BJ (cell line): Measurements from ENCODE around the gene ACAD11. TPM values are rescaled to one million over a fixed set of nuclear protein-coding genes. Genes with fewer than 3 reads are reported as not detected.

Experiments used
- CTCF ChIA-PET: fragments of 350-600 bp; formaldehyde crosslinking; extraction: SDS; loops from one replicate; lab custom pipeline; 2021; ENCODE audit warnings: antibody characterized with exemption, inconsistent platforms; lab: Yijun Ruan, JAX
- POLR2A ChIA-PET: fragments of 300-600 bp; sonication (Branson Sonifier 250); formaldehyde crosslinking; extraction: SDS; loops from one replicate; lab custom pipeline; 2021; ENCODE audit warnings: antibody characterized with exemption; lab: Charles Lee
- DNase-seq: peaks from one replicate; pipeline ENCODE4 v3.0.0-alpha.2; 2011; ENCODE audit warnings: low read depth
- H3K27me3 ChIP-seq: 2 replicates; pipeline ENCODE4 v1.6.0; 2011; ENCODE audit warnings: low read length; ENCODE audit not compliant: control insufficient read depth, insufficient read depth
- H3K36me3 ChIP-seq: 2 replicates; pipeline ENCODE4 v1.5.1; 2011; ENCODE audit warnings: low read length; ENCODE audit not compliant: control insufficient read depth, insufficient read depth
- H3K4me3 ChIP-seq: 2 replicates; pipeline ENCODE4 v1.5.1; 2011; ENCODE audit warnings: low read depth, mild to moderate bottlenecking, control low read depth, low read length
- polyA plus RNA-seq: library from polyadenylated mRNA; depleted of rRNA; stranded (reverse); fragments of >200 nt; gene quantifications from 2 replicates; pipeline ENCODE4 v1.2.3, GENCODE V29; 2011
- TF ChIP-seq, protein P1 (sequence below): IDR thresholded peaks from 2 replicates; pipeline ENCODE4 v1.5.1; 2011; ENCODE audit warnings: low read depth, mild to moderate bottlenecking, control low read depth, inconsistent platforms, low read length, moderate library complexity; ENCODE audit not compliant: insufficient read depth

The ACAD11 gene
- polyA plus RNA-seq, 1 experiment = 19.6 TPM

DNA sequence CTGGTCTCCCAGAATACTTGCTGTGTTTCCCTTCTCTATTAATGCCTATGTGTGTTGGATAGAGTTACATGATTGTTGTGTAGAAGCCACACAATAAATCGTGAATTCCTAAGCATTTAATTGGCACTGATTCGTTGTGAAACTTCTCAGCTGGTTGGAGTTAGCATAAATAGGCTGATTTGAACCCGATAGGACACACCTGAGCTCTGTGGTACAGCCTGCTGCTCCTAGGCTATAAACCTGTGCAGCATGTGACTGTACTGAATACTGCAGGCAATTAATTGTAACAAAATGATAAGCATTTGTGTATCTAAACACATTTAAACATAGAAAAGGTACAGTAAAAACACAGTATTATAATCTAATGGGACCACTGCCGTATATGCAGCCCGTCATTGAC is 4.9 kb downstream of the ACAD11 start:
- H3K27me3 ChIP-seq = no peaks in the 10 kb centered on the region
- H3K36me3 ChIP-seq = no peaks in the 10 kb centered on the region
- DNase-seq = no peak
- CTCF ChIA-PET = interaction anchor here (0.8 kb wide), 1 partner anchor 119 kb away, joined by 3 read pairs; no protein-coding TSS in a partner anchor
- POLR2A ChIA-PET = no interaction called here
- TF ChIP-seq, protein P1, sequence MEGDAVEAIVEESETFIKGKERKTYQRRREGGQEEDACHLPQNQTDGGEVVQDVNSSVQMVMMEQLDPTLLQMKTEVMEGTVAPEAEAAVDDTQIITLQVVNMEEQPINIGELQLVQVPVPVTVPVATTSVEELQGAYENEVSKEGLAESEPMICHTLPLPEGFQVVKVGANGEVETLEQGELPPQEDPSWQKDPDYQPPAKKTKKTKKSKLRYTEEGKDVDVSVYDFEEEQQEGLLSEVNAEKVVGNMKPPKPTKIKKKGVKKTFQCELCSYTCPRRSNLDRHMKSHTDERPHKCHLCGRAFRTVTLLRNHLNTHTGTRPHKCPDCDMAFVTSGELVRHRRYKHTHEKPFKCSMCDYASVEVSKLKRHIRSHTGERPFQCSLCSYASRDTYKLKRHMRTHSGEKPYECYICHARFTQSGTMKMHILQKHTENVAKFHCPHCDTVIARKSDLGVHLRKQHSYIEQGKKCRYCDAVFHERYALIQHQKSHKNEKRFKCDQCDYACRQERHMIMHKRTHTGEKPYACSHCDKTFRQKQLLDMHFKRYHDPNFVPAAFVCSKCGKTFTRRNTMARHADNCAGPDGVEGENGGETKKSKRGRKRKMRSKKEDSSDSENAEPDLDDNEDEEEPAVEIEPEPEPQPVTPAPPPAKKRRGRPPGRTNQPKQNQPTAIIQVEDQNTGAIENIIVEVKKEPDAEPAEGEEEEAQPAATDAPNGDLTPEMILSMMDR = no peak
- no peak overlapping the region for H3K4me3 ChIP-seq

DNA sequence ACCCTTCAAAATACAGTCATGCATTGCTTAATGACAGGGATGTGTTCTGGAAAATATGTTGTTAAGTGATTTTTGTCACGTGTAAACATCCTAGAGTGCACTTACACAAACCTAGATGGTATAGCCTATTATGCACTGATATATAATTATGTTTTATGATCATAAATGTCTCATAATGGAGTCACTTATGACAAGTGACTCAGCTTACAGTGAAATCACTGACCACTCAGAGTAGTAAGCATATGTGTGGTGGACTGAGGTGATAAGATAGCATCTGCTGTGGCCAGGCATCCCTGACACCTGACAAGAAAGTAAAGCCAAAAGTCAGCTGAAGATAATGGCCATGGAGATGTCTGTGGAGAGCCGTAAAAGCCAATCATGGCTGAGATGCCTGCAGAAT is 5.4 kb downstream of the ACAD11 start:
- Histone ChIP-seq H3K27me3 (no peaks in the 10 kb centered on the region), H3K4me3 (no peak overlapping the region), H3K36me3 (no peaks in the 10 kb centered on the region)
- ChIA-PET CTCF (interaction anchor here (0.8 to 1.2 kb wide), 2 partner anchors 118 kb away, joined by 3 read pairs; no protein-coding TSS in a partner anchor), POLR2A (no interaction called here)
- DNase-seq = no peak
- TF ChIP-seq, protein P1 = no peak

DNA sequence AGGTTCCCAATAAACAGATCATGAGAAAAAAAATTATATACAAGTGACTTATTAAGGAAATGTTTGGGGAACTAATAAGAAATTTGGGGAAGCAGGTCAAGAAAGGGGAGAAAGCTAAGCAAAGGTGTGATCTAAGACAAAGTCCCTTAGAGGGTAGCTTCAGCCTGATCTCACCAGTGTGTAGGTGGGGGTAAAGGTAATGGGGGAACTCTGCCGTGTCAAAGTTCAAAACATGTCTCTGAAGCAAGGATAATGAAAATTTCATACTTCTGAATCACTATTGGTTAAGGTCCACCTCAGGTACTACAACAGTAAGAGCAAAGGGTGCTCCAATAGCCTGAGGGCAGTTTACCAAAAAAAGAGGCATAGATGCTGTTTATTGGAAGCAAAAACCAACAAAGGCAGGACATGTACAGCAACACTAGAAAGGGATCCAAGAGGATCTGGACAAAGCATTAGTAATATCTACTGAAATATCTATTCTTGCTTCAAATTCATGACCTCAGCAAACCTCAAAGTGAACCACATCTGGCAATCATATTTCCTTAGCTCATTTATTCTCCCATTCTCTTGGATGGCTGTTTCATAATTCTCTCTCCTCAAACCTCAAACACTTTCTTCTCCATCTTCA is 6.9 kb downstream of the ACAD11 start:
- ChIA-PET POLR2A (interaction anchor here (0.6 kb wide), 2 partner anchors 59 to 105 kb away, joined by 3 to 4 read pairs; no protein-coding TSS in a partner anchor), CTCF (interaction anchor here (1.2 to 2.4 kb wide), 3 partner anchors 10 to 117 kb away, joined by 3 to 8 read pairs (median 4); no protein-coding TSS in a partner anchor)
- TF ChIP-seq, protein P1 = no peak
- no peaks in the 10 kb centered on the region for H3K27me3 ChIP-seq
- H3K4me3 ChIP-seq = no peak overlapping the region
- no peaks in the 10 kb centered on the region for H3K36me3 ChIP-seq
- no peak for DNase-seq

DNA sequence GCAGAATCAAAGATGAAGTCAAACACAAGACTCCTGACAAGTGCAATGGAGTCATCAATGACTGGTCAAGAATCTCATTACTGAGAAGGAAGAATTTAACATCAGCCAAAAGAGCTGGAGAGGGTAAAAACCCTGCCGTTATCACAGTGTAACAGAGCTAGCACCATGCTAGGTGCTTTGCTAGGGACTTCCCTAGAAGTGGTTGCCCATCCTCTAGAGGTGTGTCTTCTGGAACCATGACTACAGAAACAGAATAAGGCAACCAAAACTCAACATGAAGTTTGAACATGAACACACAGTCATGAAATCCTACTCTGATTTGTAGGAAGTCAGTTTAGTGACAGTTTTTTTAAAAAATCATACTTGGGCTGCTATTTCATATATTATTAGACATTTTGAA is 9.5 kb downstream of the ACAD11 start:
- Histone ChIP-seq H3K27me3 (no peaks in the 10 kb centered on the region), H3K4me3 (no peak overlapping the region), H3K36me3 (no peaks in the 10 kb centered on the region)
- ChIA-PET CTCF (interaction anchor here (1.4 kb wide), 1 partner anchor 9 kb away, joined by 3 read pairs; no protein-coding TSS in a partner anchor), POLR2A (no interaction called here)
- DNase-seq = no peak
- TF ChIP-seq, protein P1 = no peak

DNA sequence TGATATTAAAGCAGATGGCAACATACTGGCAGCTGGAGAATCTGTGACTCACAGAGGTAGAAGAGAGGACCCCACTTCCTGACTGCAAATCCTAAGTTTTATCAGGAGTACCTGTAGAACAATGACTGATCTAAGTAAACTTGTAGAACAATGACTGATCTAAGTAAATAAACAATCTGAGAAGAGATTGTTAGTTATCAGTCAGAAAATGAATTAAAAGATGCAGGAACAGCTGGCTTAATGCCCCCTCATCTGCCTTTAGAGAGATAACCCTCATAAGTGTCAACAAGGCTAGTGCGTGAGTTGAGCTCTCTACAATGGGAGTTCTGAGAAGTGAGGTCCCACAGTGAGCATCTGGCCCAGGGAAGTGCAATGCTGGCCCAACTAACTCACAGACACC is 14.6 kb downstream of the ACAD11 start:
- H3K4me3 ChIP-seq = no peak overlapping the region
- TF ChIP-seq, protein P1 = no peak
- H3K36me3 ChIP-seq = no peaks in the 10 kb centered on the region
- ChIA-PET CTCF (interaction anchor here (0.7 to 1.5 kb wide), 5 partner anchors 16 to 293 kb away, joined by 3 to 7 read pairs (median 3); no protein-coding TSS in a partner anchor), POLR2A (no interaction called here)
- H3K27me3 ChIP-seq = no peaks in the 10 kb centered on the region
- DNase-seq = no peak
